GM18907 (cell line): ENCODE data around the gene REX1BD.

ENCODE experiments used
- ATAC-seq: cut with Tn5 transposase; IDR thresholded peaks from one replicate; pipeline ENCODE4 v1.9.1; 2021; ENCODE audit warnings: mild to moderate bottlenecking, moderate library complexity; ENCODE audit not compliant: unreplicated experiment

REX1BD gene

GRCh38 chr19:18612051-18612771 lies 23.6 kb downstream of the REX1BD start:
- ATAC-seq, result no peak

GRCh38 chr19:18612772-18613588 lies 24.4 kb downstream of the REX1BD start, which contains the start of gene TMEM59L:
TSS of gene TMEM59L (plus strand) at chr19:18612870. CDS start at chr19:18612959, 89 bp downstream.
- ATAC-seq, result no peak

- ATAC-seq, result no peak
These were observed 25.1 kb downstream of the REX1BD start for GRCh38 chr19:18613589-18614234.

GRCh38 chr19:18616023-18616422 lies 27.4 kb downstream of the REX1BD start:
- ATAC-seq, result no peak

GRCh38 chr19:18617562-18617961 lies 29.0 kb downstream of the REX1BD start:
- no peak for ATAC-seq

GRCh38 chr19:18618236-18618635 lies 29.6 kb downstream of the REX1BD start:
- no peak for ATAC-seq

GRCh38 chr19:18620311-18620710 lies 31.7 kb downstream of the REX1BD start:
- ATAC-seq, result no peak

GRCh38 chr19:18620902-18621301 lies 32.3 kb downstream of the REX1BD start:
- no peak for ATAC-seq

- ATAC-seq, result no peak
These were observed 38.3 kb downstream of the REX1BD start for GRCh38 chr19:18626906-18627305.

- no peak for ATAC-seq
These were observed 40.8 kb downstream of the REX1BD start for GRCh38 chr19:18629166-18630088.

GRCh38 chr19:18633321-18633720 lies 44.7 kb downstream of the REX1BD start:
- ATAC-seq, result no peak

- ATAC-seq, result no peak
These were observed 46.2 kb downstream of the REX1BD start for GRCh38 chr19:18634612-18635297.

- ATAC-seq, result no peak
These were observed 47.2 kb downstream of the REX1BD start for GRCh38 chr19:18635831-18636182.

- ATAC-seq, result peak; percentile 88
These were observed 47.8 kb downstream of the REX1BD start for GRCh38 chr19:18636183-18636968.

GRCh38 chr19:18636969-18637629 lies 48.5 kb downstream of the REX1BD start, which contains the start of gene KLHL26:
TSS of gene KLHL26 (plus strand) at chr19:18637028. CDS start at chr19:18637055, 27 bp downstream.
- ATAC-seq, result peak; percentile 0

GRCh38 chr19:18637673-18638630 lies 49.4 kb downstream of the REX1BD start:
- ATAC-seq, result no peak

GRCh38 chr19:18639706-18640243 lies 51.2 kb downstream of the REX1BD start:
- no peak for ATAC-seq
